IPS-NIHi7 (cell line): ENCODE measurements around the gene PHLDA3.
"Not testable (repeated sequence)": the region's sequence is repeated elsewhere in the genome, so short reads cannot be mapped to it uniquely, and the experiment has no call there.

Experiments used
- DNase-seq: peaks from one replicate; pipeline ENCODE4 v3.0.0; 2012; ENCODE audit warnings: mixed read lengths; ENCODE audit errors: extremely low spot score

PHLDA3 gene

GRCh38 chr1:201486187-201486586 is 17.2 kb upstream of the PHLDA3 start:
- no peak for DNase-seq

- no peak for DNase-seq
These were observed 16.3 kb upstream of the PHLDA3 start for GRCh38 chr1:201485184-201485774.

GRCh38 chr1:201483373-201483949 is 14.5 kb upstream of the PHLDA3 start:
- no peak for DNase-seq

GRCh38 chr1:201482755-201483154 is 13.8 kb upstream of the PHLDA3 start:
- no peak for DNase-seq

GRCh38 chr1:201481761-201482493 is 12.9 kb upstream of the PHLDA3 start:
- DNase-seq = peak; percentile 94

GRCh38 chr1:201481004-201481380 is 12.0 kb upstream of the PHLDA3 start:
- peak; percentile 22 for DNase-seq

GRCh38 chr1:201480231-201481003 is 11.4 kb upstream of the PHLDA3 start:
- peak; percentile 79 for DNase-seq

- no peak for DNase-seq
These were observed 10.3 kb upstream of the PHLDA3 start for GRCh38 chr1:201479201-201479730.

- not testable (repeated sequence) for DNase-seq
These were observed 9.7 kb upstream of the PHLDA3 start for GRCh38 chr1:201478666-201479065.

GRCh38 chr1:201476670-201477344 is 7.8 kb upstream of the PHLDA3 start:
- DNase-seq = no peak

GRCh38 chr1:201475915-201476669 is 7.1 kb upstream of the PHLDA3 start:
- DNase-seq = no peak

GRCh38 chr1:201475130-201475529 is 6.1 kb upstream of the PHLDA3 start:
- no peak for DNase-seq

- no peak for DNase-seq
These were observed 4.3 kb upstream of the PHLDA3 start for GRCh38 chr1:201473296-201473695.

- not testable (repeated sequence) for DNase-seq
These were observed 3.3 kb upstream of the PHLDA3 start for GRCh38 chr1:201472321-201472720.

- no peak for DNase-seq
These were observed 2.8 kb upstream of the PHLDA3 start for GRCh38 chr1:201471772-201472171.

GRCh38 chr1:201470581-201470980 is 1.6 kb upstream of the PHLDA3 start:
- DNase-seq = no peak

- DNase-seq = no peak
These were observed 672 bp upstream of the PHLDA3 start for GRCh38 chr1:201469645-201470074.

GRCh38 chr1:201468501-201468843 is 516 bp downstream of the PHLDA3 start:
- DNase-seq = peak; percentile 26

- no peak for DNase-seq
These were observed 2.5 kb downstream of the PHLDA3 start for GRCh38 chr1:201466492-201466891.

GRCh38 chr1:201465698-201466290 is 3.2 kb downstream of the PHLDA3 start:
- no peak for DNase-seq
